DMS153 (cell line): Measurements from ENCODE around the gene KHK.
"Not testable (repeated sequence)": the region's sequence is repeated elsewhere in the genome, so short reads cannot be mapped to it uniquely, and the experiment has no call there.

Source experiments
- DNase-seq: peaks from one replicate; lab custom pipeline; 2025; lab: John Stamatoyannopoulos, UW

The KHK gene

DNA sequence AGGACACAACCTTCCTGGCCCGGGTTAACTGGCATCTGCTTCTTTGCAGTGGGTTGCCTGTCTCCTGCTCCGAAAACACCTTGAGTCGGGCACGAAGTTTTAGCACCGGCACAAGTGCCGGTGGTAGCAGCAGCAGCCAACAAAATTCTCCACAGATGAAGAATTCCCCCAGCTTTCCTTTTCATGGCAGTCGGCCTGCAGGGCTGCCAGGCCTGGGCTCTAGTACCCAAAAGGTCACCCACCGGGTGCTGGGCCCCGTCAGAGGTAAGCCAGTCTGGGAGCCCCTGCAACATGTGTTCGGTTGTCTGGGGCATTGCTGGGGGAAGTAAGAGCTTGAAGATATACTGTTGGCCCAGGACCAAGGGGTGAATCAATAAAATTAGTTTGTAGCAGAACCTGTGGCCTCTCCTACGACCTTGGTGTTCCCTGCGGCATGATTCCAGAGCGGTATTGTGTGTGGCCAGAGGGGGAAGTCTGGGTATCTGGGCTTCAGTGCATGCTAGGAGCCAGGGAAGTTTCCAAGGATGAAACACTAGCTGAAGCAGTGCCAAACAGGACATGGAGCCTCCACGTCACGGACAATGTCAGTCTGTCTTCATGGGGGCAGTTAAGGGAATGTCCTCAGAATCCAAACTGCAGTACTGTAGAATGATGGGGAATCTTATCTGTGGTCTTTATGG, 27.3 kb upstream of the KHK start:
- no peak for DNase-seq

- no peak for DNase-seq
Measured at GRCh38 chr2:27060323-27060722, 26.2 kb upstream of the KHK start.

- no peak for DNase-seq
Measured at GRCh38 chr2:27065128-27065527, 21.4 kb upstream of the KHK start.

DNA sequence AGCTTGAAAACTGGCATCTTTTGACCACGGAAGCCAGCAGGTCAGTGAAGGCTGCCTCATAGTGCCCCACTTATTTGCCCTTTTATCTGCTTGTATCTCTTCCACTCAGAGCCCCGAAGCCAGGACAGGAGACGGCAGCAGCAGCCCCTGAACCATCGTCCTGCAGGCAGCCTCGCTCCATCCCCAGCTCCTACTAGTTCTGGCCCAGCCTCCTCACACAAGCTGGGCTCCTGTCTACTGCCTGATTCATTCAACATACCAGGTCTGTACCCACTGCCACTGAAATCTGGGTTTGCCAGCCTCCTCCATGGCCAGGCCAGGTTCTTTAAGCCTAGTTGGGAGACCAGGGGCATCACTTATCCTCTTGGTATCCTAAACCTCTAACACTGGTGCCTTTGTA, 19.2 kb upstream of the KHK start:
- DNase-seq = no peak

DNA sequence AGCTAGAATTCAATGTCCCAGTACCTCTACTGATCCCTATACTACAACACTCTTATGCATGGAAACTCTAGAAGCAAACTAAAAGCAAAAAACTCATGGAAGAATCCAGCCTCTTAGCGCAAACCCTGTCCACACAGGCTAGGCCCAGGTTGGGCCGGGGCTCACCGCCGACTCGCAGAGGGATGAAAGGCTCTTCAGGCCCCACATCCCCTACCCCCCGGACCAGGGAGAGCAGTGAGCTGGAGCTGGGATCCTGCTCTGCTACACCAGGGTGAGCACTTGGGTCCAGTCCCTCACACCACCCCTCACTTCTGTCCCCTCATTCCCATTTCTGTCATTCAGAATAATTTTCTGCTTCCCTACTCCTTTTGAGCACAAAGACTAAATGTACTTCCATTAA, 17.1 kb upstream of the KHK start:
- no peak for DNase-seq

DNA sequence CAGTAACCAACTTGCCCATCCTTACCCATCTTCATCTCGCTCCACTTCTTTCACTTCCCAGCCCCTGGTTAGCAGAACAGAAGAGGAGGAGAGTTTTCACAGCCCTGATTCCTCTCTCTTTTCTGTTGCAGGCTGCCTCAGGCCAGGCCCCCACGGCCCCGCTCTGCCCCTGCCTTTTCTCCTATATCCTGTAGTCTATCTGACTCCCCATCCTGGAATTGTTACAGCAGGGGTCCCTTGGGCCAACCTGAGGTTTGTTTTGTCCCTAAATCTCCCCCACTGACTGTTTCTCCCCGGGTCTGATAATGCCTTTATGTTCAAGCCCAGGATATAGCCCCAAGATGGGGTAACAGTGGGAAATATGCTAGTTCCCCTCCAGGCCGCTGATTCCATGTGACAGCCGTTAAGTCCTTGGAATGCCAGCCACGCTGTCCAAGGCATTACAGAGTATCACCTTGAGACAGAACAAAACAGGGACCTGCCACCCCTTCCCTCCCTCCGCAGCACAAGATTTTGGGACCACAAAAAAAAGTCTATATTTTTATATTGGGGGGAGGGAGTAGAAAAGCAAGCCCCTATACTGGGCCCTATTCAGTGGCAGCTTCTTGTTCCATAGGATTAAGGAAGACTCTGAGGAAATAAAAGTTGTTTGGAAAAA, 16.5 kb upstream of the KHK start:
- no peak for DNase-seq

- DNase-seq = no peak
Measured at GRCh38 chr2:27070653-27071276, 15.8 kb upstream of the KHK start.

GRCh38 chr2:27071277-27071989, 15.1 kb upstream of the KHK start, which contains the start of gene OST4:
OST4 (minus strand) TSS chr2:27071654.
- peak; percentile 69 for DNase-seq

DNA sequence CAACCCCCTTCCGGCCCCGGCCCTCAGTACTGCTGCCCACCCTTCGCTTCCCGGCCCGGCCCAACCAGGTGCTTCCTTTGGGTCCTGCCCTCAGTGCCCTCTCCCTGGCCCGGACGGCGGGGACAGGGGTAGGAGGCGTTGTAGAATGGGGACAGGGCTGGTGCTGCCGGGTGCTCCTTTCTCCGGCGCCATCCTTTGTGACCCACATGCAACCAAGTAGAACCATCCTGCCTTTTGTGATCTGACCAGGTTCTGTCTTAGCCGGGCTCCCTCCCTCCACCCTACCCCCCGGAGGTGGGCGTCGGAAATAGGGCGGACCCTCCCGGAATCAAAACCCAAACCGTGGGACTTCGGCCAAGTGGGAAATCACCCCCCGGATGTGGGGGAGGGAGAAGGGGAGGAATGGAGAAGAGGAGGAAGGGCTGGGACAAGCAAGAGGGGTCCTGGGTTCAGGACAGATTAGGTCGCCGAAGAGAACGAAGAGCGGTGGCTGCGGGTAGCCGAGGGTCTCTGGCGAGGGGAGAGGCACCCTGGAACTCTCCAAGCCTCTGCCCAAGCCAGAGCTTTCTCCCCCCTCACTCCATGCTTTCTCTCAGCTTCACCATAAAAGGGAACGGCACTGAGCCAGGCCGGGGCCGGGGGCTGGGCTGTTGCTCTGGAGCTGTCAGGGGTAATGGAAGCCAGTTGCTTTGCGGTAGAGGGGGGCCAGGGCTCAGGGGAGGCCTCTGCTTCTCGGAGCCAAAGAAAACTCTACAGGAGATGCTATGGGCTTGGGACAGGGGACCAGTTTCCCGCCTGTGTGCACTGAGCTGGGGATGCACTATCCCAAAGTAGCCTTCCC, 14.4 kb upstream of the KHK start:
- no peak for DNase-seq

DNA sequence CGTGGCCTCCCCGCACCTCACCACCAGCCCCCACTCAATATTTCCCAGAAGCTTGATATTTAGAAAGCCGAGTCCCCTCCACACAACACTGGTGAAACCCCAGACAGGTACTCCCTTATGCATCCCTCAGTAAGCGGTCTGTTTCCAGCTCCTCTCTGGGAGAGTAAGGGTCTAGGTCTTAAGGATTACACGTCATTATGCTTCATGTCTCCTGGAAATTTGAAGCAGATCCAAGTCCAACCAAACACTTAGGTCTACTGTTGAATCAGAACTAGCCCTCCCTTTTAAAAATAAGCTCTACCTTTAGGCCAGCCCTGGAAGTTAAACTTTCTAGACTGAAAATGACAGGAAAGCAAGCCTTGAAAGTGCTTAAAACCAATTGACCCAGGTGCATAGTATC, 13.7 kb upstream of the KHK start:
- no peak for DNase-seq

- DNase-seq = no peak
Measured at GRCh38 chr2:27073782-27074181, 12.8 kb upstream of the KHK start.

GRCh38 chr2:27074738-27075565, 11.6 kb upstream of the KHK start:
- DNase-seq = no peak

DNA sequence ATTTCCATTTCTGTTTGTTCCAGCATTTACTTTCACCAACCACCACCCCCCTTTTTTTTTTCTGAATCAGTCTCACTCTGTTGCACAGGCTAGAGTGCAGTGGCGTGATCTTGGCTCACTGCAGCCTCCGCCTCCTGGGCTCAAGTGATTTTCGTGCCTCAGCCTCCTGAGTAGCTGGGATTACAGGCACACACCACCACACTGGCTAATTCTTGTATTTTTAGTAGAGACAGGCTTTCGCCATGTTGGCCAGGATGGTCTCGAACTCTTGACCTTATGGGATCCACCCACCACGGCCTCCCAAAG, 11.1 kb upstream of the KHK start:
- DNase-seq = not testable (repeated sequence)

- no peak for DNase-seq
Measured at GRCh38 chr2:27076323-27076722, 10.2 kb upstream of the KHK start.

- DNase-seq = no peak
Measured at GRCh38 chr2:27077231-27077630, 9.3 kb upstream of the KHK start.

- no peak for DNase-seq
Measured at GRCh38 chr2:27078267-27079194, 8.0 kb upstream of the KHK start, which contains the start of gene EMILIN1. EMILIN1 (plus strand) TSS chr2:27078615; CDS start chr2:27079066, 451 bp downstream.

DNA sequence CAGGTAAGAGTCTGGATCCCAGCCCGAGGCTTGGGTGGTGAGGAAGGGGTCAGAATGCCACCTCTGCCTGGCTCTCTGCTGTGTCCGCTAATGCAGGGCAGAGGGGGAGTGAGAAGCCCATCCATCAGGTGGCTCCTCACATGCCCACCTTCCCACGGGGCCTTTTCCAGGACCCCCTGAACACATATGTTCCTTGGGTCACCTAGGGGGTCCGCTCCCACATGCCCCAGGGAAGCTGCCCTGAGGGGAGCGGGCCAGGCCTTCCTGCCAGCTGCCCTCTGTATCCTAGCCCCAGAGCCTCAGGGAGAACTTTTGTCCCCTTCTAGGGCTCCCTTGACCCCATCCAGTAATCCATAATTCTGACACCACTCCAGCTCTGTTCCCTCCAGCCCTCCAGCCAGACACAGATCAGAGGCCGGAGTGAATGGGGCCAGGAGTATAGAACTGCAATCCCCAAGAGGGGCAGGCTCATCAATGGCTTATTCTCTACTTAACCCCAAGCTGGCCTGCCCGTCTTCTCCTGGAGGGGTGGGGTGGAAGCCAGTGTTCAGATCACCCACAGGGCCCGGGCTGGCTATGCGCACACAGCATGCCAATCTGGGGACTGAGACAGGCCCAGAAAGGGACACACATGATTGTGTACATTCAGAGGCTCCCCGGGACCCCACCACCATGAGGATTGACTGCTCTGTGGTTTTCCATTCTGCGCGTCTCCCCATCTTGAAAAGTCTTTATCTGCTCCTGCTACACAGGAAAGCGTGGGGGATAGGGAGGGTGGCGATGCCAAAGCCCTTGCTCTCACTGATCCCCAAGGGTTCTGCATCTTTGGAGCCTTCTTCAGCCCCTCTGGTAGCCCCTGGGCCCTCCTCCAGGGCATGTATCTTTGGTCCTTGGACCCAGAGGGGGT, 7.1 kb upstream of the KHK start:
- DNase-seq = no peak

DNA sequence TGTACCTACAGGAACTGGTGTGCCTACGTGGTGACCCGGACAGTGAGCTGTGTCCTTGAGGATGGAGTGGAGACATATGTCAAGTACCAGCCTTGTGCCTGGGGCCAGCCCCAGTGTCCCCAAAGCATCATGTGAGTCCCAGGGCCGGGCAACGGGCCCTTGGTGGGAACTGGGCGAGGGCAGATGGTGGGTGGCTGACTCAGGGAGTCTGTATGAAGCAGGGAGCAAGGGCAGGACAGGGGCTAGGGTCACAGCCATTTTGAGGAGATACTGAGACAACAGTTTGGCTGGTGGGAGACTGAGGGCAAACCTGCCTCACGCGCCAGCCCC, 6.5 kb upstream of the KHK start:
- DNase-seq = no peak

DNA sequence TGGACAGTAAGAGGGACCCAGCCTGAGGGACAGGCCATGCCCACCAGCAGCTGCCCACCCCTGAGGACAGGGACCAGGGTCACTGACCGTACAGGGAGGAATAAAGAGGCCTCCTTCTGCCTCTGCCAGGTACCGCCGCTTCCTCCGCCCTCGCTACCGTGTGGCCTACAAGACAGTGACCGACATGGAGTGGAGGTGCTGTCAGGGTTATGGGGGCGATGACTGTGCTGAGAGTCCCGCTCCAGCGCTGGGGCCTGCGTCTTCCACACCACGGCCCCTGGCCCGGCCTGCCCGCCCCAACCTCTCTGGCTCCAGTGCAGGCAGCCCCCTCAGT, 6.0 kb upstream of the KHK start:
- no peak for DNase-seq
